ENCODE data around the gene SYPL2. TPM values are rescaled to one million over a fixed set of nuclear protein-coding genes. Genes with fewer than 3 reads are reported as not detected.

Gene SYPL2
- total RNA-seq, 1 experiment from 2014 or later = 2.5 TPM

GRCh38 chr1:109484519-109484975 lies 18.2 kb downstream of the SYPL2 start:
- peak; percentile 66 for DNase-seq

More at GRCh38 chr1:109484519-109484975, 18.2 kb downstream of the SYPL2 start:
- H3K14ac ChIP-seq (ENCODE audit: insufficient read depth, low read length) = no peak overlapping the region
- no peaks in the 10 kb centered on the region for H4K20me1 ChIP-seq (ENCODE audit: control insufficient read depth, insufficient read depth, insufficient read length)
- H3K4ac ChIP-seq (ENCODE audit: low read depth, low read length) = no peak overlapping the region
- H3K9me3 Mint-ChIP-seq = no peaks in the 10 kb centered on the region; a peak in 1 of 5 replicates
- peak overlapping the region; percentile 13 for H3K9ac ChIP-seq (ENCODE audit: extremely low read depth, insufficient read length, low read length)
- H2BK12ac ChIP-seq (ENCODE audit: insufficient read length, low read depth, low read length) = no peak overlapping the region
- no CpG with 5 or more reads among the region's 15 CpGs for WGBS (ENCODE audit: extremely low coverage, insufficient read length, low lambda C conversion rate)
- no peak overlapping the region for H2BK15ac ChIP-seq (ENCODE audit: low read depth, low read length)
- no peak overlapping the region for H2AFZ ChIP-seq (ENCODE audit: low read length)
- no peaks in the 10 kb centered on the region for H3K79me1 ChIP-seq (ENCODE audit: insufficient read depth, low read depth, low read length, poor library complexity, severe bottlenecking)
- H3T11ph ChIP-seq (ENCODE audit: low read length) = no peak overlapping the region
- H2AK5ac ChIP-seq (ENCODE audit: insufficient read length, low read length) = no peak overlapping the region
- H4K91ac ChIP-seq (ENCODE audit: insufficient read length, low read depth, low read length) = no peak overlapping the region
- peak overlapping the region; percentile 86 to 91 for H3K4me3 Mint-ChIP-seq
- no peak overlapping the region for H2BK120ac ChIP-seq (ENCODE audit: low read depth, low read length, poor library complexity, severe bottlenecking)
- peaks cover 20% of the 10 kb centered on the region for H3K27me3 Mint-ChIP-seq (ENCODE audit: low read depth)
- TF ChIP-seq CTCF (conservative IDR thresholded peaks at IDR 0.05) = no peak
- H4K8ac ChIP-seq (replicated peaks; ENCODE audit: insufficient read length, low read depth, low read length) = no peak overlapping the region
- H3K79me2 ChIP-seq (ENCODE audit: insufficient read depth, low read length) = no peaks in the 10 kb centered on the region
- no peak overlapping the region for H2BK20ac ChIP-seq (ENCODE audit: low read depth, low read length, poor library complexity, severe bottlenecking)
- no peak overlapping the region for H3K23ac ChIP-seq (ENCODE audit: insufficient read length, low read depth, low read length)
- peak overlapping the region in 2 of 3 experiments; percentile 7 to 38; a peak in 3 of 7 replicates for H3K27ac Mint-ChIP-seq
- no peaks in the 10 kb centered on the region for H3K27me3 ChIP-seq (ENCODE audit: insufficient read depth, low read length)
- no peaks in the 10 kb centered on the region for H3K9me3 ChIP-seq (ENCODE audit: control insufficient read depth, low read depth, low read length)
- H3K4me1 Mint-ChIP-seq = peaks cover 19 to 30% of the 10 kb centered on the region in 2 experiments
- no peak overlapping the region for H3K27ac ChIP-seq (ENCODE audit: insufficient read length, low read depth, low read length)
- H3K36me3 Mint-ChIP-seq (ENCODE audit: insufficient read depth in 1 of 3, low read depth in 3 of 3) = peaks cover 5 to 35% (median 11%) of the 10 kb centered on the region in 3 experiments; a peak in 6 of 7 replicates
- H3K23me2 ChIP-seq (ENCODE audit: insufficient read length, low read depth, low read length, poor library complexity, severe bottlenecking) = peaks cover 15% of the 10 kb centered on the region
- H3K18ac ChIP-seq (ENCODE audit: insufficient read length, low read depth, low read length) = no peak overlapping the region
- no peak overlapping the region for H4K5ac ChIP-seq (ENCODE audit: insufficient read length, low read depth, low read length)
- H2BK5ac ChIP-seq (ENCODE audit: insufficient read length, low read length) = no peak overlapping the region
- peaks cover 2% of the 10 kb centered on the region; the same call in 1 of the 2 replicates for H3K4me1 ChIP-seq (ENCODE audit: insufficient read depth, low read length)
- peak overlapping the region; percentile 97 for H3K4me2 ChIP-seq (ENCODE audit: insufficient read depth, insufficient read length, low read length)
- no peak overlapping the region for H3K56ac ChIP-seq (ENCODE audit: insufficient read length, low read depth, low read length)
